ENCODE results near the gene PLEKHJ1.

PLEKHJ1 gene

DNA sequence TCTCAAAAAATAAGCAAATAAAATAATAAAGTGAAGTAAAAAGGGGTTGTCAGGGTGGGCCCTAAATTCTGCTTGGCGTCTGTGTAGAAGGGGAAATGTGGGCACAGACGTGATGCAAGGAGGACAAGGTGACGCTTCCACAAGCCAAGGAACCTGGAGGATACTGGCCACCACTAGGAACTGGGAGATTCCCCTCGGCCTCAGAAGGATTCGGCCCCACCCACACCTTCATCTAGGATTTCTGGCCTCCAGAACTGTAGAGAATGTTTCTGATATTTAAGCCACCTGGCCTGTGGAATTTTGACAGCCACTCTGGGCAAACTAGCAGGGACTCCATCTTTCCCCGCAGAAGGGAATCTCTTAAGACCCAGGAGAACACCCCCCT, 1.1 kb downstream of the PLEKHJ1 start:
- no peak for DNase-seq

DNA sequence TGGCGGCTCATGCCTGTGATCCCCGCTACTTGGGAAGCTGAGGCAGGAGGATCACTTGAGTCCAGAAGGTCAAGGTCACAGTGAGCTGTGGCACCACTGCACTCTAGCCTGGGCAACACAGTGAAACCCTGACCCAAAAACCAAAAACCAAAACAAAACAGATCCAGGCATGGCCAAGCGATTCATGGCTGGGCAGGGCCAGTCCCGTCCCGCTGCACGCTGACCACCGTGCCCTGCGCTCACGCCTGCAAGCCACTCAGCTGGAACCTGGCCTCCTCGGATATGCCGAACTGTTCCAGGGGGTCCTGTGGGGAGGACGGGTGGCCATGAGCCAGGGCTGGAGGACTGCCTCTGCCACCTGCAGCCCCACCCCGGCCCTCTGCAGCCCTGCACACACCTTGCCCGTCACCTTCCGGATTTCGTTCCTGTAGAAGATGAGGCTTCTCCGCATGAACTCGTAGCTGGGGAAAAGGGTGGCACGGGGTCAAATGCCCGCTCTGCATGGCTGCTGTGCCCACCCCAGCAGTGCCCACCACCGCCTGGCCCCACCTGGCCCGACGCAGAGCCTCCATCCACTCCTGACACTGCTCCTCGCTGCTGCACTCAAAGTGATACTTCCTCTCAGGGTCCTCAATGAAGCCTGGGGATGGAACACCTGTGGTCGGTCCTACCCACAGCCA, 2.4 kb downstream of the PLEKHJ1 start:
- no peak for DNase-seq

DNA sequence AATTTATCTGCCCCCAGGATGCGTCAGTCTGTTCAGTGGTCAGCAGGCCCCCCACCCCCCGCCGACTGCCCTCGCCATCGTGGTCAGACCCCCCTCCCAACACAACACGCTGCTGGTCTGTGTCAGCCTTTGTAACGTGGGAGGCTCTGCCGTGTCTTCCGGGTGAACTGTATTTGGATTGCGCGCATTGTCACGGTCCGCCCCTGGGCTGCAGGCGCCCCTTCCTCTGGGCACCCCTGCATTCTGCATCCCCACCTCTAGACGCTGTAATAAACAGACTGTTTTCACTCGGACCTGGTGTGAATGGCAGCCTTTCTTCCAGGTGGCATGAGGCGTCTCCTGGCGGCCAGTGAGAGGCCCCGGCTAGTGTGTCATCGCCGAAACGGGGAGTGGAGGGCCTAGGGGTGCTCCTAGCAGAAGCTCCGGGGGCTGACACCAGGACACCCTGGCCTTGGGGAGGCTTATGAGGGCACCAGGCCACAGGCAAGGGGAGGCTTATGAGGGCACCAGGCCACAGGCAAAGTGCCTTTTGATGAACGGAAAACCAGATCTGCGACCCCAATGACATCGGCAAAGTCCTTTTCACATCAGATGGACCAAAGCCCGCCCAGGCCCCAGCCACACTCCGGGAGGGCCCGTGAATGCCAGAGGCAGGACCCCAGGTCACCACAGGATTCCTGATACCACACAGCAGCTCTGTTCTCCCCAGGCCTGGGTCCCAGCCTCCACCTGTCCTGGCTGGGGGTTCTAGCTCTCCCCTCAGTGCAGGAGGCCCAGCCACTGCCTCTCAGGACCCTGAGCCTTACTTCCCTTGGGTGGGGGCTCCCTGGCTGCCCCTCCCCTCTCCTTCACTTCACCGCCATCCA, 3.6 kb downstream of the PLEKHJ1 start:
- no peak for DNase-seq

DNA sequence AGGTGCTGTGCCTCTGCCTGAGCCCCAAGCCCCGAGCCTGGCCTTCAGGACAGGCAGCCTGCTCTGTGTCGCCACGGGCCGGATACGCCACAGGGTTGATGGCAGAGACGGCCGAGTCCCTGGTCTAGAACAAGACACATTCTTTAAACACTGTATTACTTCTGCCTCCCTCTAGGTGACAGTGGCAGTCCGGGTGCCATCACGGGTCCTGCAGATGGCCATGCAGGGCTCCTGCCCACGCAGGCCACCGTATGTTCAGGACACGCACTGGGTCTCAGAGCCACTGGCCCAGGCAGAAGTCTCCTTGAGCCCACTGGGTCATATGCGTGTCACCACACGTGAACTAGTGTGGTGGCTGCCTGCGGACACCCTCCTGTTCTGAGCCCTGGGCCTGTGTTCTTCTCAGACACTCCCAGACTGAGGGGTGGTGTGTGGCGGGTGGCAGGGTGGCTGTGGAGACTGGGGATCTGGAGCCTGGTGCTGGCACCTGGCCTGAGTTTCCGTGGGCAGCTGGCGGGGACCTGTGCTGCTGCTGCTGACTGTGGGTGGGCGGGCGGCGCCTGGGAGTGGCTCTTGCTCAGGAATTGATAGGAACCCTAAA, 4.4 kb downstream of the PLEKHJ1 start:
- DNase-seq, result no peak

DNA sequence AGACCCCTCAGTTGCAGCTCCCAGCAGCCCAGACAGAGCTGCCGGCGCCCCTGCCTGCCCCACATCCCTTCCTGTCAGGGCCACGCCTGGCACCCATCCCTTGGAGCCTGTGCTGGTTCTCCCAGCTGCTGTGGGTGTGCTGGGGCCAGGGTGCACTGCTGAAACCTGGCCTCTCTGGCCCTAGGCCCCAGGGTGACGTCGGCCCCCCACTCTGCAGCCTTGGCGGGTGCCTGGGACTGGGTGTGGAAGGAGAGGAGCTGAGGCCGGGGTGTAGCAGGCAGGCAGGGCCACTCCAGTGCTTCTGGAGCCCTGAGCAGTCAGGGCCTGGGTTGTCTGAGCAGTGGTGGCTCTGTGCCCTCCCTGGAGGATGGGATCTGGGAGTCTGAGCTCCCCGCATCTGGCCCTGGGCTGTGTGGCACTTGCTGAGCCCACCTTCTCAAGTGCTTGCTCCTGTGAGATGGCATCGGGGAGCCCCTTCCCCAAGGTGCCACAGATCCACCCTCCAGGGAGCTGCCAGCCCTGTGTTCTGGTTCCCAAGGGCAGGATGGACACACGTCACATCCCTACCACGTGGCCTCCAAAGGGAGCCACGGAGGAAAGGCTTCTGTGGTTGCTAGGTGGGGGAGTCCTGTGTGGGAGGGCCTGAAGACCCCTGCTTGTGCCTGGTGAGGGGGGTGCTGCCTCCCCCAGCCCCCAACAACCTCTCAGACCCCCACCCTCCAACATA, 5.2 kb downstream of the PLEKHJ1 start:
- no peak for DNase-seq

DNA sequence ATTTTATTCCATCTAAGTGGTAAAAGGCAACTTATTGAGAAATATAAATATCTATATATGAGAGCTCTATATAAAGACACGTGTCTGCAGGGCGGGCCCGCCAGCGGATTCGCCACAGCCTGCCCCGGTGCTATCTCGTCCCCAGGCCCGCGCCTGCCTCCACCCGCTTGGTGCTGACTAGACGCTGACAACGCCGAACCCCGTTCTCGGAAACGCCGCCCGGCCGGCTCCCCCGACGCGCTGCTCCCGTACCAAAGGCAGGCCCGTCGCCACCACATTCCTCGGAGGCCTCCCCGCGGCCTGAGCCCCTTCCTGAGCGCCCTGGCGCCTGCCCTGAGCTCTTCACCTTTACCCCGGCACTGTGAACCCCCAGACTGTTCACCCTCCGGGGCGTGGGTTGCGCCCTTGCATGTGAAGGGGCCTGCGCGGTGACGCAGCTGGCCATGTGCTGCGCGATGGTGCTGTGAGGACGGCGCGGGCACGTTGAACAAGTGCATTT, 6.0 kb downstream of the PLEKHJ1 start:
- DNase-seq, result no peak

DNA sequence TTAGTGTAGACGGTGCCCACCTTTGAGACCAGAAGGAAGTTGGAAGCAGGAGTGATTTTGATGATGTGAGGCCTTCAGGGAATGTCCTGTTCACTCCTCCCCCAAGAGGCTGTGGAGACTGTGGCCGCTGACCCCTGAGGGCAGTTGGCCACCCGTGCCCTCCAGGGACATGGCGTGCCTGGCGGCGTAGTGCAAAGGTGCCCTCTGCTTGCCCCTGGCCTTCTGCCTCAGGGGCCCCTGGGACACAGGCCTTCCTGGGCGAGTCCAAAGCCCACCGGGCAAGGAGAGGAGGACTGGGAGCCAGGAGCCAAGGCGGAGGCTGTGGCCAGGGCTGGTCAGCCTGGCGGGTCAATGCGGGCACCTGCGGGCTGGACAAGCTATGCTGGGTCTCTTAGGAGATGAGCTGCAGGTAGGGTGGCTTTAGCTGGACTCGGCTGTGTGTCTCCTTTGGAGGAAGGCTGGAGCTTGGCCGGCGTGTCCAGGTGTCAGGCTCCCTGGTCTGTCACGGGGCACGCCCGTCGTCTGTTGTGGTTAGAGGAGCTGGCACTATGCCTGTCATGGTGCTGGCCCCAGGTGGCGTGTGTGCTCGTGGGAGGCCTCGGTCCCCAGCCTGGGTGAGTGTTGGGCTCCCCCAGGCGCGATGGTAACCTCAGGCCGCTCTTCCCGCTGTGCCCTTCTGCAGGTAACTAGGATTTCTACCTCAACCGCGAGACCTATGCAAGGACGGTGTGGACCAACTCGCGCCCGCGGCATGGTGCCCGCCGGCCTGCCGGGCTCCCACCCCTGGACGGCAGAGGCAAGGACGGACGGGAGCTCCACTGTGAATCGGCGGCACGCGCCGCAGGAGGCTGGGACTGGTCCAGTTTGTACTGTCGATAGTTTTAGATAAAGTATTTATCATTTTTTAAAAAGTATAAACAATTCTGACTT, 6.8 kb downstream of the PLEKHJ1 start:
- DNase-seq, result no peak

DNA sequence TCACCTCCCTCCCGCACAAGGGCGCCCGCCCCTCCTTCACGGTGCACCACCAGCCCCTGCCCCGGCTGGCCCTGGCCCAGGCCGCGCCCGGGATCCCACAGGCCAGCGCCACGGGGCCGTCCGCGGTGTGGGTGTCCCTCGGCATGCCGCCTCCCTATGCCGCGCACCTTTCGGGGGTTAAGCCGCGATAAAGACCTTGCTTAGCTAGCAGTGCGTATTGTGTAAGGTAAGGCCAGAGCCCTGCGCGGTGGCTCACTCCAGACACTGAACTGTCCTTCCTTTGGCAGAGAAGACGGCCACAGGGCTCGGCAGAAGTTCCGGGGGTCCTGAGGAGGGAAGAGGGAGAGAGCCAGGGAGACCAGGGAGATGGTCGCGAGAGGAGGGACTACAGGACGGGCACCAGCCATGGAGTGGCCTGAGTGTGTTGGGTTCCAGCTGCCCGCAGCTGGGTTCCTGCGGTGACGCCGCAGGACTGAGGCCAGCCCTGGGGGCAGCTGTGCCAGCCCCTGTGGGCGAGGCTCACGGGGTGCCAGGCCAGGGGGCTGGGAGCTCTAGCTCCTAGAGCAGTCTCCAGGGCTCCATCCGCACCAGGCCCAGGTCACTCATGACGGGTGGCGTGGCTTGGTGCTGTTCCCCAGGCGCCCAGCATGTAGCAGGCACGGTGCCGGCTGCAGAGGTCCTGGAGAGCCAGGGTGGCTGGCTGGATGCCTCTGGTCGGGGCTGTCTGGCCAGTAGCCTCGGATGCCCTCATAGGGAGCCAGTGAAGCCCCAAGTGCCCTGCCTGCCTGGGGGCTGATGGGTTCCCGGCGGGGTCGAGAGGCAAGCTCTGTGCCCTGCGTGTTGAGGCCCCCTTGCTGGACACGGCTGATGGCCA, 7.7 kb downstream of the PLEKHJ1 start:
- DNase-seq, result no peak

DNA sequence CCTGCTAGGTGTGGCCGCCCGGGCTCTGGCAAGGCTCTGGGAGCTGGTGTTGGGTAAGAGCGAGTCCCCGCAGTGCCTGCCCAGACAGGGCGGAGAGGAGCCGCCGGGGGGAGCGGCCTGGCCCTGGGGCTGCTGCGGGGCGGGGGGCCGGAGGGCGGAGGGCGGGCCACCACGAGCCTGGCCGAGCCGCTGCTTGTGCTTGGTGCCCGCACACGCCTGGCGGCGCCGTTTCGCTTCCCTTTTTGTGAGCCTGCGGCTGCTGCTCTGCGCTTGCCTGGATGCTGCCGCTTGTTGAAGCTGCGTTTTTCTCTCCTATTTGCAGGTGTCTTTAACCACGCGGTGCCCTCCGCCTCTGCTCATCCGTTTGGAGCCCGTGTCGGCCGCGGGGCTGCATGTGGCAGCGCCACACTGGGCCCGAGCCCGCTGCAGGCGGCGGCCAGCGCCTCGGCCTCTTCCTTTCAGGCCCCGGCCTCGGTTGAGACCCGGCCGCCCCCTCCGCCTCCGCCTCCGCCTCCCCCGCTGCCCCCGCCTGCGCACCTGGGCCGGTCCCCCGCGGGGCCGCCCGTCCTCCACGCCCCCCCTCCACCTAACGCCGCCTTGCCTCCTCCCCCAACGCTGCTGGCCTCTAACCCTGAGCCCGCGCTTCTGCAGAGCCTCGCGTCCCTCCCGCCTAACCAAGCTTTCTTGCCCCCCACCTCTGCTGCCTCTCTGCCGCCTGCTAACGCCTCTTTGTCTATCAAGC, 8.5 kb downstream of the PLEKHJ1 start:
- DNase-seq, result no peak

DNA sequence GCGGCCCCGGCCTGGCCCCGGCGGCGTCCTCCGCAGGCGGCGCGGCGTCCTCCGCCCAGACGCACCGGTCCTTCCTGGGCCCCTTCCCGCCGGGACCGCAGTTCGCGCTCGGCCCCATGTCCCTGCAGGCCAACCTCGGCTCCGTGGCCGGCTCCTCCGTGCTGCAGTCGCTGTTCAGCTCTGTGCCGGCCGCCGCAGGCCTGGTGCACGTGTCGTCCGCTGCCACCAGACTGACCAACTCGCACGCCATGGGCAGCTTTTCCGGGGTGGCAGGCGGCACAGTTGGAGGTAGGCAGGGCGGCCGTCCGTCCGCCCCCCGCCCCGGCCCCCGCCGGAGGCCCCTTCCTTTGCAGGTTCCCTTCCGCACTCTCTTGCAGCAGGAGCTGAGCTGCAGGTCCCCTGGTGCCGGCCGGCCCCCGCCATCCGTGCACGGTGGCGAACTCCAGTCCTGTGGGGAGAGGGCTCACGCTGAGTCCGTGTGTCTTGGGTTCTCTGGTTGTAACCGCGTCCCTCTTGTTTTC, 9.2 kb downstream of the PLEKHJ1 start:
- DNase-seq, result no peak

DNA sequence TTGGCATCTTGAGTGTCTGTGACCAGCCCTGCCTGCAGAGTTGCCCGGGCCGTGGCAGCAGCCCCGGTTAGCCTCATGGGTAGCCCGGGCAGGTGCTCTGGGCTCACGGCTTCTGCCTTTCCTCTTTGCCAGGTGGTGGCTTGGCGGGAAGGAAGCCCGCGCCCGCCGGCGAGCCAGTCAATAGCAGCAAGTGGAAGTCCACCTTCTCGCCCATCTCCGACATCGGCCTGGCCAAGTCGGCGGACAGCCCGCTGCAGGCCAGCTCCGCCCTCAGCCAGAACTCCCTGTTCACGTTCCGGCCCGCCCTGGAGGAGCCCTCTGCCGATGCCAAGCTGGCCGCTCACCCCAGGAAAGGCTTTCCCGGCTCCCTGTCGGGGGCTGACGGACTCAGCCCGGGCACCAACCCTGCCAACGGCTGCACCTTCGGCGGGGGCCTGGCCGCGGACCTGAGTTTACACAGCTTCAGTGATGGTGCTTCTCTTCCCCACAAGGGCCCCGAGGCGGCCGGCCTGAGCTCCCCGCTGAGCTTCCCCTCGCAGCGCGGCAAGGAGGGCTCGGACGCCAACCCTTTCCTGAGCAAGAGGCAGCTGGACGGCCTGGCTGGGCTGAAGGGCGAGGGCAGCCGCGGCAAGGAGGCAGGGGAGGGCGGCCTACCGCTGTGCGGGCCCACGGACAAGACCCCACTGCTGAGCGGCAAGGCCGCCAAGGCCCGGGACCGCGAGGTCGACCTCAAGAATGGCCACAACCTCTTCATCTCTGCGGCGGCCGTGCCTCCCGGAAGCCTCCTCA, 9.9 kb downstream of the PLEKHJ1 start:
- DNase-seq, result no peak

DNA sequence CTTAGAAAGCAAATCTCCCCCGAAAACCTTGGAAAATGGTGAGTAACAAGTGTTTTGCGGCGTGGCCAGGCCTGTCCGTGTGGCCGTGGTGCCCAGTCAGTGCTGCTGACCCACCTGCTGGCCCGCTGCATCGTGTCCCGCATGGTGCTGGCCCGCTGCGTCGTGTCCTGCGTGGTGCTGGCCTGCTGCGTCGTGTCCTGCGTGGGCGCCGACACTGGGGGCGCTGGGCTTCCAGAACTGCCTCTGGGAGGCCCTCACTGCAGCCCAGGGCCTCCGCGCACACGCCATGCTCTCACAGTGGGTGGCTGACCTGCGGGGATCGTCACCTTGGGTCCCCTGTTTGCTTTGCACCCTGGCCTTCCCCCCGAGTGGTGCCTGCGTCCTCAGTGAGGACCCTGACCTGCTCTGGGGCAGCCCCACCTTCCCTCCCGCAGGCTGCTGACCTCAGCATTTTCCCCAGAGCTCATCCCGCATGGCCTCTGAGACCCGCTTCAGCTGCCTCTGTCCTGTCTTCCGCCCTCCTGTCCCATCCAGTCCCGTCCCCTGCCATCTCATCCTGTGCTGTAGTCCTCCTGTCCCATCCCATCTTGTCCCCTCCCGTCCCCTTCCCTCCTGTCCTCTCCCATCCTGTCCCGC, 10.6 kb downstream of the PLEKHJ1 start:
- no peak for DNase-seq

DNA sequence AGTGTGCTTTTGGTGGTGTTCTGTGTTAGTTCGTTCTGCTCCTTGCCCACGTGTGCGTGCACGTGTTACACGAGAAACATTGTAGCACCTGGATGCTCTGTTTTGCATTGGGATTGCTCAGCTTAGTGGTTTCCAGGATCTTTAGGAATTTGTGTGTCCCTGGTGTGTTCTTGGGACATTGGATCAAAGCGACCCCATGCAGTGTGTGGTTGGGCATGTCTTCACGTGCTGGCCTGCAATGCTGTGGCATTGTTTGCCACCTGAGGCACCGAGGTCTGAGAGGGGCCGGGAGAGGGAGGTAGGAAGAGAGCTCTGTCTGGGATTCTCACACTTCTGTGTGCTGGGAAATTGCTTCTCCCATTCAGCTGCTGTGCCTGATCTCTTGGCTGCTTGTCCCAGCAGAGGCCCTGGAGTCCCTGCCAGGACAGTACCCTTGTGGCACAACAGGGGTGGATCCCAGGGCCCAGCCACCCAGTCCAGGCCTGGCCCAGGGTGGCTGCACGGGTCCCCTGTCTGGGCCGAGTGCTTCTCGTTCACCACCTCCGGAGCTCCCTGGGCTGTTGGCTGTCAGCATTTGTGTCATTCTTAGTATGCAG, 11.3 kb downstream of the PLEKHJ1 start:
- DNase-seq, result no peak

DNA sequence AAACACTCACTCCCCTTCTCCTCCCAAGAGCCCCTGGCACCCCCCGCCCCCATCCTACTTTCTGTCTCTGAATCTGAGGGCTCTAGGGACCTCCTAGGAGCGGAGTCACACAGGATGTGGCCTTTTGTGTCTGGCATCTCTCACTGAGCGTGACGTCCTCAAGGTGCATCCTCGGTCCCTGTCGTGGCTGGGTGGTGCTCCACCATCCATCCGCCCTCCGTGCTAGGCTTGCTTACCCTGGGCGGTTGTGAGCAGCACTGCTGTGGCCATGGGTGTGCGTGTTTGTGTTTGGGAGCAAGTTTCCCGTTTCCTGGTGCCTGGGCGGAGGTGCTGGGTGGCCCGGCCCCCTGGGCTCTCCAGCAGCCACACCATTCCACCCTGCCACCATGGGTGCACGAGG, 12.2 kb downstream of the PLEKHJ1 start:
- DNase-seq, result peak; percentile 37

DNA sequence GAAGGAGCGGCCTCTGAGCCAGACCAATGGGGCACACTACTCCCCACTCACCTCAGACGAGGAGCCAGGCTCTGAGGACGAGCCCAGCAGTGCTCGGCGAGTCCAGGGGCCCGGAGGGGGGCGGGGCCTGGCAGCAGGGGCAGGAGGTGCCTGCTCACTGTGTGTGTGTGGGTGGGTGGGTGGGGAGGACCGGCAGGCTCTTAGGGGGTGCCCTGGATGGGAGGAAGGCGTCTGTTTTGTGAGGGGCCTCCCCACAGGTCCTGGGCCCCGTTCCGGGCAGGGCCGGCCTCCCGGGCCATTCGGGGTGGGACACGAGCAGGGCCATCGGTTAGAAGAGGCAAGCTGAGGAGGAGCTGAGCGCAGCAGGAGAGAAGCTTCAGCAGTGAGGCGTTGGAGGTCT, 12.7 kb downstream of the PLEKHJ1 start:
- no peak for DNase-seq

DNA sequence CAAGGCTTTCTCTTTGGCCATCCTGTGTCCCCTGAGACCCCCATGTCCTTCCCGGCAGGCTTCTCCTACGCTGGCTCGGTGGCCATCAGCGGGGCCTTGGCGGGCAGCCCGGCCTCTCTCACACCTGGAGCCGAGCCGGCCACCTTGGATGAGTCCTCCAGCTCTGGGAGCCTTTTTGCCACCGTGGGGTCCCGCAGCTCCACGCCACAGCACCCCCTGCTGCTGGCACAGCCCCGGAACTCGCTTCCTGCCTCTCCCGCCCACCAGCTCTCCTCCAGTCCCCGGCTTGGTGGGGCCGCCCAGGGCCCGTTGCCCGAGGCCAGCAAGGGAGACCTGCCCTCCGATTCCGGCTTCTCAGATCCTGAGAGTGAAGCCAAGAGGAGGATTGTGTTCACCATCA, 14.2 kb downstream of the PLEKHJ1 start:
- no peak for DNase-seq

DNA sequence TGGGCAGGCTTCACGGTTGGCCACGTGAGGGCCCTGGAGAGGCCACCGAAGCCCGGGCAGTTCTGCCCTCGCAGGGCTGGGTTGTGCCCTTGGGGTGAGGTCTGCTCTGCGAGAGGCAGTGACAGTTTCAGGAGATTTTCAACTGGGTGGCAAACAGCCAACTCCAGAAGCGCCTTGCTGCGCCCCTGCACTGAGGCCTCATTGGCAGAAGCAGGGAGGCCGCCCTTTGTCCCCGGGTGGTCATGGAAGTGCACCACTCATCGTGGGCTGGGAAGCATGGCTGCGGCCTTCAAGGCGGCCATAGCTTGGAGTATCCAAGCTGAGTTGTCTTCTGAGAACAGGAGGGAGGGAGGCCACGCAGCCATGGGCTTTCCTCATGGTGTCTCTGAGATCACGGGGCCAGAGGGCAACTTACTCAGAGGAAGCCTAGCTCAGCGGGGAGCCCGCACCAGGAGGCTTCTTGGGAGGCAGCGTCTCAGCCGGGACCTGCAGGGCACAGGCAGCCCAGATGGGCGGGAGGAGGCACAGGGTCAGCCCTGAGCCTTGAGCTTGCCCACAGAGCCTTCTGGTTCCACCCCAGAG, 14.8 kb downstream of the PLEKHJ1 start:
- DNase-seq, result no peak

DNA sequence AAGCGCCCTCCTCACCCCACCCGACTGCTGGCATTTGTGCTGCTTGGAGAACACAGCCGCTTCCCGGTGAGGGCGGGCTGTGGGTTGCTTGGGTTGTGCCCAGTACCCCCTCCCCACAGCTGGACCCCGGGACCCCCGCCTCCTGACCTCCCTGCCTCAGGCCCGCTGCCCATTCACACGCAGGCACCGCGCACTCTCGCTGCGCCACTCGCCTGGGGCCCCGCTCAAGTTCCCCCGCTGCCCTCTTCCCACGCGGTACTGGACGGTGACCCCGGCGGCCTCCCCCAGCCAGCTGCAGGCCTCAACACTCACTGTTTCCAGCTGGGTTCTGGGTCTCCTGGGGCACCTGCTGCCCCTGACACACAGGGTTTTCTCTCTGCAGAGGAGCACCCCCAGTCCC, 16.4 kb downstream of the PLEKHJ1 start:
- DNase-seq, result no peak
